H1 (cell line): ENCODE data around the gene BMERB1. TPM values are rescaled to one million over a fixed set of nuclear protein-coding genes. Genes with fewer than 3 reads are reported as not detected.

Experiments
- CTCF ChIA-PET: fragments of 300-600 bp; sonication (Branson Sonifier 250); formaldehyde crosslinking; loops from one replicate; lab custom pipeline; 2021; ENCODE audit not compliant: partially characterized antibody; lab: Charles Lee
- POLR2A ChIA-PET: fragments of 300-600 bp; sonication (Branson Sonifier 250); formaldehyde crosslinking; loops from one replicate; lab custom pipeline; 2021; ENCODE audit warnings: inconsistent platforms; ENCODE audit not compliant: partially characterized antibody; lab: Charles Lee
- DNase-seq, 2 experiments: peaks; one replicate each; pipeline versions ENCODE4 v3.0.0 to v3.0.0-alpha.2; 2010 to 2022; ENCODE audit warnings: low spot score in 2 of 2, low read depth in 1 of 2, mixed read lengths in 1 of 2
- FAIRE-seq: peaks from 2 replicates; lab custom pipeline; 2011; peaks lifted over from hg19 to GRCh38; lab: Jason Lieb, UNC
- H2AFZ ChIP-seq: 2 replicates; pipeline ENCODE4 v1.8.1; 2012; ENCODE audit warnings: low read length, inconsistent platforms
- H2AK5ac ChIP-seq: 2 replicates; pipeline ENCODE4 v1.6.1; 2013; ENCODE audit warnings: low read depth, low read length
- H2BK120ac ChIP-seq: replicated peaks from 2 replicates; pipeline ENCODE3; 2013; ENCODE audit warnings: low read depth, low read length, inconsistent platforms
- H2BK12ac ChIP-seq: 2 replicates; pipeline ENCODE4 v1.6.1; 2013; ENCODE audit warnings: low read depth, low read length
- H2BK15ac ChIP-seq: 2 replicates; pipeline ENCODE4 v1.6.1; 2013; ENCODE audit warnings: low read length
- H2BK20ac ChIP-seq: 2 replicates; pipeline ENCODE4 v1.6.1; 2013; ENCODE audit warnings: low read length
- H2BK5ac ChIP-seq: 2 replicates; pipeline ENCODE4 v1.6.1; 2013; ENCODE audit warnings: low read depth, low read length
- H3K14ac ChIP-seq: 2 replicates; pipeline ENCODE4 v1.6.1; 2013; ENCODE audit warnings: inconsistent platforms; ENCODE audit not compliant: insufficient read length
- H3K18ac ChIP-seq: 2 replicates; pipeline ENCODE4 v1.6.1; 2013; ENCODE audit warnings: low read length; ENCODE audit errors: extremely low read depth
- H3K23ac ChIP-seq: 2 replicates; pipeline ENCODE4 v1.6.1; 2013; ENCODE audit warnings: inconsistent platforms; ENCODE audit not compliant: insufficient read length
- H3K23me2 ChIP-seq: 2 replicates; pipeline ENCODE4 v1.6.1; 2013; ENCODE audit warnings: low read depth, low read length
- H3K27ac ChIP-seq: 2 replicates; pipeline ENCODE4 v1.6.1; 2011; ENCODE audit warnings: low read depth, low read length, inconsistent platforms
- H3K27me3 ChIP-seq, 4 experiments: replicated peaks in 1 of 4; 1 replicate in 1 of 4; 2 replicates in 3 of 4; pipeline versions ENCODE4 v1.6.1 to v1.8.1; 2011 to 2013; ENCODE audit warnings: low read length in 3 of 4, mild to moderate bottlenecking in 3 of 4, inconsistent platforms in 2 of 4, mixed read lengths in 2 of 4, moderate library complexity in 1 of 4; ENCODE audit not compliant: control insufficient read depth in 3 of 4, insufficient read depth in 3 of 4; ENCODE audit errors: extremely low read depth in 1 of 4
- H3K36me3 ChIP-seq, 4 experiments: 2 replicates each; pipeline versions ENCODE4 v1.6.1 to v1.8.1; 2011 to 2013; ENCODE audit warnings: mild to moderate bottlenecking in 4 of 4, low read length in 3 of 4, moderate library complexity in 2 of 4, control low read depth in 1 of 4, inconsistent platforms in 1 of 4; ENCODE audit not compliant: insufficient read depth in 4 of 4, control insufficient read depth in 2 of 4
- H3K4ac ChIP-seq: replicated peaks from 2 replicates; pipeline ENCODE3; 2013; ENCODE audit warnings: low read length, low read depth, mixed read lengths, inconsistent platforms; ENCODE audit not compliant: insufficient read length
- H3K4me1 ChIP-seq, 4 experiments: replicated peaks in 1 of 4; 1 replicate in 1 of 4; 2 replicates in 3 of 4; pipeline versions ENCODE4 v1.6.1 to v1.8.1; 2011 to 2013; ENCODE audit warnings: low read length in 3 of 4, inconsistent platforms in 2 of 4, mixed read lengths in 1 of 4; ENCODE audit not compliant: insufficient read depth in 4 of 4, control insufficient read depth in 3 of 4
- H3K4me2 ChIP-seq, 2 experiments: 2 replicates each; pipeline versions ENCODE4 v1.6.1 to v1.8.1; 2011 to 2013; ENCODE audit warnings: low read depth in 2 of 2, low read length in 2 of 2, control low read depth in 1 of 2, inconsistent platforms in 1 of 2, mild to moderate bottlenecking in 1 of 2; ENCODE audit not compliant: insufficient read depth in 1 of 2
- H3K4me3 ChIP-seq, 4 experiments: fragments of 200-600, 300-600 bp in 1 of 4; sonication (generic), shearing (Covaris generic), sonication (Bioruptor Twin) in 1 of 4; 2 replicates each; pipeline versions ENCODE4 v1.5.1 to v1.8.1; 2011 to 2016; ENCODE audit warnings: low read length in 4 of 4, low read depth in 3 of 4, control low read depth in 2 of 4, inconsistent platforms in 2 of 4, mild to moderate bottlenecking in 2 of 4, mixed read lengths in 1 of 4, moderate library complexity in 1 of 4; ENCODE audit not compliant: insufficient read depth in 2 of 4; ENCODE audit errors: extremely low read depth in 1 of 4
- H3K56ac ChIP-seq: replicated peaks from 2 replicates; pipeline ENCODE3; 2013; ENCODE audit warnings: low read depth, mild to moderate bottlenecking, mixed read lengths, low read length, inconsistent platforms; ENCODE audit not compliant: insufficient read length
- H3K79me1 ChIP-seq: 2 replicates; pipeline ENCODE4 v1.6.1; 2013; ENCODE audit warnings: low read depth, low read length, control low read depth
- H3K79me2 ChIP-seq, 2 experiments: 2 replicates each; pipeline versions ENCODE4 v1.6.1 to v1.8.1; 2012 to 2013; ENCODE audit warnings: low read length in 2 of 2, mild to moderate bottlenecking in 2 of 2, inconsistent platforms in 1 of 2; ENCODE audit not compliant: insufficient read depth in 2 of 2, control insufficient read depth in 1 of 2
- H3K9ac ChIP-seq, 4 experiments: replicated peaks in 1 of 4; 1 replicate in 1 of 4; 2 replicates in 3 of 4; pipeline versions ENCODE4 v1.6.1 to v1.8.1; 2011 to 2013; ENCODE audit warnings: low read depth in 3 of 4, low read length in 3 of 4, control low read depth in 2 of 4, mild to moderate bottlenecking in 2 of 4, moderate library complexity in 2 of 4, inconsistent platforms in 1 of 4; ENCODE audit errors: extremely low read depth in 1 of 4
- H3K9me3 ChIP-seq, 2 experiments: 2 replicates each; pipeline versions ENCODE4 v1.6.1 to v1.8.1; 2012 to 2013; ENCODE audit warnings: mild to moderate bottlenecking in 2 of 2, moderate library complexity in 2 of 2, control low read depth in 1 of 2, inconsistent platforms in 1 of 2, low read depth in 1 of 2, low read length in 1 of 2, mixed read lengths in 1 of 2; ENCODE audit not compliant: insufficient read depth in 2 of 2
- H4K20me1 ChIP-seq, 2 experiments: replicated peaks in 1 of 2; 2 replicates each; pipeline versions ENCODE3 to v1.8.1; 2011 to 2013; ENCODE audit warnings: inconsistent platforms in 2 of 2, low read length in 2 of 2, mild to moderate bottlenecking in 1 of 2; ENCODE audit not compliant: insufficient read depth in 2 of 2, control insufficient read depth in 1 of 2
- H4K5ac ChIP-seq: 2 replicates; pipeline ENCODE4 v1.6.1; 2013; ENCODE audit warnings: low read length, low read depth, mixed read lengths, inconsistent platforms; ENCODE audit not compliant: insufficient read length
- H4K8ac ChIP-seq: 2 replicates; pipeline ENCODE4 v1.8.0; 2013; ENCODE audit warnings: mild to moderate bottlenecking, moderate library complexity, low read length, inconsistent platforms; ENCODE audit not compliant: insufficient read depth; ENCODE audit errors: extremely low read depth
- H4K91ac ChIP-seq: replicated peaks from 2 replicates; pipeline ENCODE3; 2013; ENCODE audit warnings: low read length, mixed read lengths, inconsistent platforms; ENCODE audit not compliant: insufficient read length
- BCL11A ChIP-seq, 2 experiments: IDR thresholded peaks; one replicate each; pipeline ENCODE4 v1.6.1; 2011; ENCODE audit warnings: low read depth in 2 of 2, low read length in 2 of 2, mild to moderate bottlenecking in 2 of 2
- CTCF ChIP-seq, 3 experiments: IDR thresholded peaks; 1 replicate in 2 of 3; 2 replicates in 1 of 3; pipeline versions ENCODE4 v1.5.1 to v1.6.1; 2011; ENCODE audit warnings: low read length in 3 of 3, mild to moderate bottlenecking in 3 of 3, inconsistent platforms in 2 of 3, low read depth in 1 of 3, moderate library complexity in 1 of 3; ENCODE audit not compliant: insufficient read depth in 1 of 3; ENCODE audit errors: control extremely low read depth in 1 of 3
- EGR1 ChIP-seq: IDR thresholded peaks from 2 replicates; pipeline ENCODE4 v1.6.1; 2011; ENCODE audit warnings: low read depth, low read length, borderline replicate concordance
- RAD21 ChIP-seq, 2 experiments: IDR thresholded peaks in 1 of 2; conservative IDR thresholded peaks in 1 of 2; 2 replicates each; pipeline ENCODE4 v1.6.1; 2011; ENCODE audit warnings: low read depth in 2 of 2, low read length in 2 of 2, improper control_type of control experiment in 1 of 2, inconsistent platforms in 1 of 2, mild to moderate bottlenecking in 1 of 2, moderate library complexity in 1 of 2
- RBBP5 ChIP-seq: IDR thresholded peaks from 2 replicates; pipeline ENCODE4 v1.7.1; 2012; ENCODE audit warnings: low read depth, mild to moderate bottlenecking, inconsistent platforms, low read length, moderate library complexity, borderline replicate concordance
- SRF ChIP-seq: IDR thresholded peaks from 2 replicates; pipeline ENCODE4 v1.6.1; 2011; ENCODE audit warnings: mild to moderate bottlenecking, low read depth, low read length, moderate library complexity
- SUZ12 ChIP-seq: fragments of 200-600 bp; sonication (generic); IDR thresholded peaks from 2 replicates; pipeline ENCODE4 v1.6.1; 2012; ENCODE audit warnings: mild to moderate bottlenecking, inconsistent platforms, low read length, moderate library complexity, mixed read lengths
- WGBS, 2 experiments: shearing (Covaris generic) in 1 of 2; methylation state at CpG; one replicate each; pipeline versions ENCODE4 v1.1.6 to v1.1.7; 2013 to 2015; ENCODE audit warnings: low lambda C conversion rate in 2 of 2, mixed read lengths in 2 of 2, inconsistent platforms in 1 of 2, low coverage in 1 of 2, missing lambda C conversion rate in 1 of 2; ENCODE audit not compliant: insufficient replicate concordance in 2 of 2, insufficient coverage in 1 of 2, insufficient read length in 1 of 2; ENCODE audit errors: extremely low coverage in 1 of 2, missing lambda C conversion rate in 1 of 2; 5-methylcytosine and 5-hydroxymethylcytosine counted together
- polyA plus RNA-seq, 7 experiments: library from polyadenylated mRNA; depleted of rRNA in 3 of 7; stranded (reverse) in 5 of 7; unstranded in 2 of 7; fragments of >200 nt in 5 of 7; fragments of 200-250 nt in 2 of 7; gene quantifications; 1 replicate in 5 of 7; 2 replicates in 1 of 7; 4 replicates in 1 of 7; pipeline versions ENCODE4 v1.2.1 to v1.2.3, GENCODE V29; 2011 to 2013; ENCODE audit warnings: missing spikeins in 2 of 7, mixed read lengths in 2 of 7
- total RNA-seq: library from RNA; stranded (reverse); fragmentation: NEBNext Ultra II Directional; extraction: Animal tissue kit (Norgen Biotek cat#: 25700); gene quantifications from 2 replicates; pipeline ENCODE4 v1.2.1, GENCODE V29; 2021

The BMERB1 gene
- total and polyA plus RNA-seq, 2 of the 8 experiments (the other 6 are each of a cell fraction or from before 2014, with no cell fraction given): 23.5 to 27.1 TPM

GRCh38 chr16:15523092-15523541 is 88.7 kb downstream of the BMERB1 start:
- CTCF ChIA-PET: interaction anchor here (0.8 to 3.0 kb wide), 6 partner anchors 14 to 33 kb away, joined by 3 to 19 read pairs (median 5); no protein-coding TSS in a partner anchor
- Histone ChIP-seq H2BK15ac (no peak overlapping the region), H2AK5ac (no peak overlapping the region), H3K79me2 (no peaks in the 10 kb centered on the region), H2BK20ac (no peak overlapping the region), H4K91ac (no peak overlapping the region), H3K23me2 (no peaks in the 10 kb centered on the region; the same call in 1 of the 2 replicates), H3K14ac (no peak overlapping the region), H3K4me1 (no peaks in the 10 kb centered on the region; a peak in 1 of 7 replicates), H3K9me3 (no peaks in the 10 kb centered on the region), H3K27ac (no peak overlapping the region), H3K36me3 (no peaks in the 10 kb centered on the region), H3K56ac (no peak overlapping the region), H3K18ac (no peak overlapping the region), H4K8ac (no peak overlapping the region), H3K4me2 (no peak overlapping the region), H3K4ac (no peak overlapping the region), H3K4me3 (no peak overlapping the region), H4K20me1 (no peaks in the 10 kb centered on the region), H2AFZ (no peak overlapping the region), H3K27me3 (no peaks in the 10 kb centered on the region), H3K9ac (no peak overlapping the region), H3K23ac (no peak overlapping the region), H2BK5ac (no peak overlapping the region), H3K79me1 (no peaks in the 10 kb centered on the region), H2BK120ac (no peak overlapping the region), H4K5ac (no peak overlapping the region), H2BK12ac (no peak overlapping the region)
- TF ChIP-seq BCL11A (IDR thresholded peaks at IDR 0.05; ENCODE audit: low read depth in 2 of 2, low read length in 2 of 2) (no peak), SRF (no peak), EGR1 (no peak), RBBP5 (no peak), CTCF (IDR thresholded peaks at IDR 0.05; ENCODE audit: control extremely low read depth in 1 of 3, insufficient read depth in 1 of 3, low read depth in 1 of 3, low read length in 3 of 3) (peak; percentile 35 to 41 (median 36)), RAD21 (IDR thresholded peaks at IDR 0.05 in 1 of 2, conservative IDR thresholded peaks at IDR 0.05 in 1 of 2; ENCODE audit: low read depth in 2 of 2, low read length in 2 of 2) (peak; percentile 30 to 62; a peak in 3 of 4 replicates), SUZ12 (no peak)
- DNase-seq (no peak), FAIRE-seq (no peak)
- 84% methylated on average over 10 of the region's 10 CpGs; no CpG with 5 or more reads in 1 of the 2 experiments for WGBS, 2 experiments
- POLR2A ChIA-PET: no interaction called here
